H1 (cell line): ENCODE measurements around the gene CCNK. TPM values are rescaled to one million over a fixed set of nuclear protein-coding genes. Genes with fewer than 3 reads are reported as not detected.

ENCODE experiments used
- CTCF ChIA-PET: fragments of 300-600 bp; sonication (Branson Sonifier 250); formaldehyde crosslinking; loops from one replicate; lab custom pipeline; 2021; ENCODE audit not compliant: partially characterized antibody; lab: Charles Lee
- POLR2A ChIA-PET: fragments of 300-600 bp; sonication (Branson Sonifier 250); formaldehyde crosslinking; loops from one replicate; lab custom pipeline; 2021; ENCODE audit warnings: inconsistent platforms; ENCODE audit not compliant: partially characterized antibody; lab: Charles Lee
- DNase-seq, 2 experiments: peaks; one replicate each; pipeline versions ENCODE4 v3.0.0 to v3.0.0-alpha.2; 2010 to 2022; ENCODE audit warnings: low spot score in 2 of 2, low read depth in 1 of 2, mixed read lengths in 1 of 2
- FAIRE-seq: peaks from 2 replicates; lab custom pipeline; 2011; peaks lifted over from hg19 to GRCh38; lab: Jason Lieb, UNC
- H2AFZ ChIP-seq: 2 replicates; pipeline ENCODE4 v1.8.1; 2012; ENCODE audit warnings: low read length, inconsistent platforms
- H2AK5ac ChIP-seq: 2 replicates; pipeline ENCODE4 v1.6.1; 2013; ENCODE audit warnings: low read depth, low read length
- H2BK120ac ChIP-seq: replicated peaks from 2 replicates; pipeline ENCODE3; 2013; ENCODE audit warnings: low read depth, low read length, inconsistent platforms
- H2BK12ac ChIP-seq: 2 replicates; pipeline ENCODE4 v1.6.1; 2013; ENCODE audit warnings: low read depth, low read length
- H2BK15ac ChIP-seq: 2 replicates; pipeline ENCODE4 v1.6.1; 2013; ENCODE audit warnings: low read length
- H2BK20ac ChIP-seq: 2 replicates; pipeline ENCODE4 v1.6.1; 2013; ENCODE audit warnings: low read length
- H2BK5ac ChIP-seq: 2 replicates; pipeline ENCODE4 v1.6.1; 2013; ENCODE audit warnings: low read depth, low read length
- H3K14ac ChIP-seq: 2 replicates; pipeline ENCODE4 v1.6.1; 2013; ENCODE audit warnings: inconsistent platforms; ENCODE audit not compliant: insufficient read length
- H3K18ac ChIP-seq: 2 replicates; pipeline ENCODE4 v1.6.1; 2013; ENCODE audit warnings: low read length; ENCODE audit errors: extremely low read depth
- H3K23ac ChIP-seq: 2 replicates; pipeline ENCODE4 v1.6.1; 2013; ENCODE audit warnings: inconsistent platforms; ENCODE audit not compliant: insufficient read length
- H3K23me2 ChIP-seq: 2 replicates; pipeline ENCODE4 v1.6.1; 2013; ENCODE audit warnings: low read depth, low read length
- H3K27ac ChIP-seq: 2 replicates; pipeline ENCODE4 v1.6.1; 2011; ENCODE audit warnings: low read depth, low read length, inconsistent platforms
- H3K27me3 ChIP-seq, 4 experiments: replicated peaks in 1 of 4; 1 replicate in 1 of 4; 2 replicates in 3 of 4; pipeline versions ENCODE4 v1.6.1 to v1.8.1; 2011 to 2013; ENCODE audit warnings: low read length in 3 of 4, mild to moderate bottlenecking in 3 of 4, inconsistent platforms in 2 of 4, mixed read lengths in 2 of 4, moderate library complexity in 1 of 4; ENCODE audit not compliant: control insufficient read depth in 3 of 4, insufficient read depth in 3 of 4; ENCODE audit errors: extremely low read depth in 1 of 4
- H3K36me3 ChIP-seq, 4 experiments: 2 replicates each; pipeline versions ENCODE4 v1.6.1 to v1.8.1; 2011 to 2013; ENCODE audit warnings: mild to moderate bottlenecking in 4 of 4, low read length in 3 of 4, moderate library complexity in 2 of 4, control low read depth in 1 of 4, inconsistent platforms in 1 of 4; ENCODE audit not compliant: insufficient read depth in 4 of 4, control insufficient read depth in 2 of 4
- H3K4ac ChIP-seq: replicated peaks from 2 replicates; pipeline ENCODE3; 2013; ENCODE audit warnings: low read length, low read depth, mixed read lengths, inconsistent platforms; ENCODE audit not compliant: insufficient read length
- H3K4me1 ChIP-seq, 4 experiments: replicated peaks in 1 of 4; 1 replicate in 1 of 4; 2 replicates in 3 of 4; pipeline versions ENCODE4 v1.6.1 to v1.8.1; 2011 to 2013; ENCODE audit warnings: low read length in 3 of 4, inconsistent platforms in 2 of 4, mixed read lengths in 1 of 4; ENCODE audit not compliant: insufficient read depth in 4 of 4, control insufficient read depth in 3 of 4
- H3K4me2 ChIP-seq, 2 experiments: 2 replicates each; pipeline versions ENCODE4 v1.6.1 to v1.8.1; 2011 to 2013; ENCODE audit warnings: low read depth in 2 of 2, low read length in 2 of 2, control low read depth in 1 of 2, inconsistent platforms in 1 of 2, mild to moderate bottlenecking in 1 of 2; ENCODE audit not compliant: insufficient read depth in 1 of 2
- H3K4me3 ChIP-seq, 4 experiments: fragments of 200-600, 300-600 bp in 1 of 4; sonication (generic), shearing (Covaris generic), sonication (Bioruptor Twin) in 1 of 4; 2 replicates each; pipeline versions ENCODE4 v1.5.1 to v1.8.1; 2011 to 2016; ENCODE audit warnings: low read length in 4 of 4, low read depth in 3 of 4, control low read depth in 2 of 4, inconsistent platforms in 2 of 4, mild to moderate bottlenecking in 2 of 4, mixed read lengths in 1 of 4, moderate library complexity in 1 of 4; ENCODE audit not compliant: insufficient read depth in 2 of 4; ENCODE audit errors: extremely low read depth in 1 of 4
- H3K56ac ChIP-seq: replicated peaks from 2 replicates; pipeline ENCODE3; 2013; ENCODE audit warnings: low read depth, mild to moderate bottlenecking, mixed read lengths, low read length, inconsistent platforms; ENCODE audit not compliant: insufficient read length
- H3K79me1 ChIP-seq: 2 replicates; pipeline ENCODE4 v1.6.1; 2013; ENCODE audit warnings: low read depth, low read length, control low read depth
- H3K79me2 ChIP-seq, 2 experiments: 2 replicates each; pipeline versions ENCODE4 v1.6.1 to v1.8.1; 2012 to 2013; ENCODE audit warnings: low read length in 2 of 2, mild to moderate bottlenecking in 2 of 2, inconsistent platforms in 1 of 2; ENCODE audit not compliant: insufficient read depth in 2 of 2, control insufficient read depth in 1 of 2
- H3K9ac ChIP-seq, 4 experiments: replicated peaks in 1 of 4; 1 replicate in 1 of 4; 2 replicates in 3 of 4; pipeline versions ENCODE4 v1.6.1 to v1.8.1; 2011 to 2013; ENCODE audit warnings: low read depth in 3 of 4, low read length in 3 of 4, control low read depth in 2 of 4, mild to moderate bottlenecking in 2 of 4, moderate library complexity in 2 of 4, inconsistent platforms in 1 of 4; ENCODE audit errors: extremely low read depth in 1 of 4
- H3K9me3 ChIP-seq, 2 experiments: 2 replicates each; pipeline versions ENCODE4 v1.6.1 to v1.8.1; 2012 to 2013; ENCODE audit warnings: mild to moderate bottlenecking in 2 of 2, moderate library complexity in 2 of 2, control low read depth in 1 of 2, inconsistent platforms in 1 of 2, low read depth in 1 of 2, low read length in 1 of 2, mixed read lengths in 1 of 2; ENCODE audit not compliant: insufficient read depth in 2 of 2
- H4K20me1 ChIP-seq, 2 experiments: replicated peaks in 1 of 2; 2 replicates each; pipeline versions ENCODE3 to v1.8.1; 2011 to 2013; ENCODE audit warnings: inconsistent platforms in 2 of 2, low read length in 2 of 2, mild to moderate bottlenecking in 1 of 2; ENCODE audit not compliant: insufficient read depth in 2 of 2, control insufficient read depth in 1 of 2
- H4K5ac ChIP-seq: 2 replicates; pipeline ENCODE4 v1.6.1; 2013; ENCODE audit warnings: low read length, low read depth, mixed read lengths, inconsistent platforms; ENCODE audit not compliant: insufficient read length
- H4K8ac ChIP-seq: 2 replicates; pipeline ENCODE4 v1.8.0; 2013; ENCODE audit warnings: mild to moderate bottlenecking, moderate library complexity, low read length, inconsistent platforms; ENCODE audit not compliant: insufficient read depth; ENCODE audit errors: extremely low read depth
- H4K91ac ChIP-seq: replicated peaks from 2 replicates; pipeline ENCODE3; 2013; ENCODE audit warnings: low read length, mixed read lengths, inconsistent platforms; ENCODE audit not compliant: insufficient read length
- CBX5 ChIP-seq: fragments of 300-800, 300-1000 bp; sonication (generic); IDR thresholded peaks from 2 replicates; pipeline ENCODE4 v1.7.1; 2016; ENCODE audit warnings: antibody characterized with exemption, low read length, low read depth
- GTF2F1 ChIP-seq: IDR thresholded peaks from 2 replicates; pipeline ENCODE4 v1.6.1; 2012; ENCODE audit warnings: low read depth, low read length, improper control_type of control experiment, borderline replicate concordance
- KDM4A ChIP-seq: IDR thresholded peaks from one replicate; pipeline ENCODE4 v1.7.1; 2012; ENCODE audit warnings: low read depth, mild to moderate bottlenecking, moderate library complexity, low read length, inconsistent platforms; ENCODE audit not compliant: severe bottlenecking
- NRF1 ChIP-seq: IDR thresholded peaks from 2 replicates; pipeline ENCODE4 v1.6.1; 2011; ENCODE audit warnings: mild to moderate bottlenecking, low read depth, low read length, improper control_type of control experiment
- RBBP5 ChIP-seq: IDR thresholded peaks from 2 replicates; pipeline ENCODE4 v1.7.1; 2012; ENCODE audit warnings: low read depth, mild to moderate bottlenecking, inconsistent platforms, low read length, moderate library complexity, borderline replicate concordance
- SP4 ChIP-seq: IDR thresholded peaks from 2 replicates; pipeline ENCODE4 v1.6.1; 2012; ENCODE audit warnings: low read length, inconsistent platforms
- SRF ChIP-seq: IDR thresholded peaks from 2 replicates; pipeline ENCODE4 v1.6.1; 2011; ENCODE audit warnings: mild to moderate bottlenecking, low read depth, low read length, moderate library complexity
- TAF1 ChIP-seq: IDR thresholded peaks from 2 replicates; pipeline ENCODE4 v1.6.1; 2011; ENCODE audit warnings: mild to moderate bottlenecking, low read depth, low read length
- WGBS, 2 experiments: shearing (Covaris generic) in 1 of 2; methylation state at CpG; one replicate each; pipeline versions ENCODE4 v1.1.6 to v1.1.7; 2013 to 2015; ENCODE audit warnings: low lambda C conversion rate in 2 of 2, mixed read lengths in 2 of 2, inconsistent platforms in 1 of 2, low coverage in 1 of 2, missing lambda C conversion rate in 1 of 2; ENCODE audit not compliant: insufficient replicate concordance in 2 of 2, insufficient coverage in 1 of 2, insufficient read length in 1 of 2; ENCODE audit errors: extremely low coverage in 1 of 2, missing lambda C conversion rate in 1 of 2; 5-methylcytosine and 5-hydroxymethylcytosine counted together
- polyA plus RNA-seq, 7 experiments: library from polyadenylated mRNA; depleted of rRNA in 3 of 7; stranded (reverse) in 5 of 7; unstranded in 2 of 7; fragments of >200 nt in 5 of 7; fragments of 200-250 nt in 2 of 7; gene quantifications; 1 replicate in 5 of 7; 2 replicates in 1 of 7; 4 replicates in 1 of 7; pipeline versions ENCODE4 v1.2.1 to v1.2.3, GENCODE V29; 2011 to 2013; ENCODE audit warnings: missing spikeins in 2 of 7, mixed read lengths in 2 of 7
- total RNA-seq: library from RNA; stranded (reverse); fragmentation: NEBNext Ultra II Directional; extraction: Animal tissue kit (Norgen Biotek cat#: 25700); gene quantifications from 2 replicates; pipeline ENCODE4 v1.2.1, GENCODE V29; 2021

The CCNK gene
- total and polyA plus RNA-seq, 2 of the 8 experiments (the other 6 are each of a cell fraction or from before 2014, with no cell fraction given), result 10.7 to 82.7 TPM

GRCh38 chr14:99541677-99542470 lies 60.7 kb downstream of the CCNK start:
- Histone ChIP-seq H3K9ac (no peak overlapping the region), H2BK5ac (peak overlapping the region; percentile 52; the same call in 1 of the 2 replicates), H3K56ac (no peak overlapping the region), H2AFZ (no peak overlapping the region), H3K4me3 (no peak overlapping the region), H3K4me1 (peaks cover 9 to 45% (median 26%) of the 10 kb centered on the region in 4 experiments), H3K36me3 (no peaks in the 10 kb centered on the region), H4K5ac (no peak overlapping the region), H3K23ac (no peak overlapping the region), H2AK5ac (0 out of 2 replicates have a peak overlapping the region, but pooled peaks have one; percentile 39), H3K18ac (no peak overlapping the region; the same call in 1 of the 2 replicates), H4K8ac (no peak overlapping the region; the same call in 1 of the 2 replicates), H3K23me2 (no peaks in the 10 kb centered on the region), H3K79me1 (peaks cover 30% of the 10 kb centered on the region), H4K91ac (no peak overlapping the region), H2BK120ac (no peak overlapping the region), H3K27me3 (no peaks in the 10 kb centered on the region), H4K20me1 (peaks cover 10 to 24% of the 10 kb centered on the region in 2 experiments), H2BK15ac (0 out of 2 replicates have a peak overlapping the region, but pooled peaks have one; percentile 81), H3K27ac (no peak overlapping the region), H3K4ac (no peak overlapping the region), H3K4me2 (no peak overlapping the region), H2BK12ac (0 out of 2 replicates have a peak overlapping the region, but pooled peaks have one; percentile 39), H3K79me2 (peaks cover 0 to 72% of the 10 kb centered on the region in 2 experiments; a peak in 2 of 4 replicates), H2BK20ac (no peak overlapping the region), H3K14ac (no peak overlapping the region), H3K9me3 (no peaks in the 10 kb centered on the region)
- ChIA-PET POLR2A (interaction anchor here (0.7 to 1.6 kb wide), 2 partner anchors 20 to 29 kb away, joined by 3 read pairs; no protein-coding TSS in a partner anchor), CTCF (interaction anchor here (0.5 to 3.6 kb wide), 18 partner anchors 9 to 267 kb away, joined by 3 to 19 read pairs (median 4); no protein-coding TSS in a partner anchor)
- DNase-seq, result no peak
- no peak for FAIRE-seq
- WGBS, 2 experiments, result 91% methylated on average over 18 of the region's 18 CpGs; no CpG with 5 or more reads in 1 of the 2 experiments
- TF ChIP-seq NRF1 (no peak), CBX5 (no peak), TAF1 (no peak), SP4 (no peak), RBBP5 (no peak), SRF (no peak), KDM4A (no peak), GTF2F1 (no peak)
